Measurements from ENCODE around the gene ALKBH5. TPM values are rescaled to one million over a fixed set of nuclear protein-coding genes. Genes with fewer than 3 reads are reported as not detected.

The ALKBH5 gene
- polyA plus RNA-seq, 3 donors = 50.4 to 79.1 (median 78.9) TPM

DNA sequence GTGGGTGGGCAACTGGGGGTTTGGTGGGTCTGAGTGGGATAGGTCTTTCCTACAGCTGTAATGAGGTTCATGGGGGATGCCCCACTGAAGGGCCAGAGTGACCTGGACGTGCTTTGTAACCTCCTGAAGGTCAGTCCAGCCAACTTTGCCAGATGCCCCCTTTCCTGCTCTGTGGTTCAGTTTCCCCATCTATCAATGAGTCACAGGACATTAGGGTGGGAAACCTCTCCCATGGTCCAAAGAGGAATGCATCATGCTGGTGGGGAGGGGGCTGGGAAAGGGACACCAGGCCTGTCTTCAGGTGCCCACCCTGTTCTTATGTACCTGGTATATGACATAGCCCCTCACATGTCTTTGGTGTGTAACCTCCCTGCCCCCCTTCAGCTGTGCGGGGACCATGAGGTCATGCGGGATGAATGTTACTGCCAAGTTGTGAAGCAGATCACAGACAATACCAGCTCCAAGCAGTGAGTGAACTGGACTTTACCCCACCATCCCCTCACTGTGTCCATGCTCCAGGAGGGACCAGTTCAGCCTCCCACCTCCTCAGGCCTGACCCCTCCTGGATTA is 24.0 kb upstream of the ALKBH5 start:
- H3K4me1 ChIP-seq (ENCODE audit: control insufficient read depth in 1 of 2, insufficient read depth in 2 of 2, low read length in 2 of 2) = peaks cover 6 to 21% of the 10 kb centered on the region in 2 donors
- no peak overlapping the region for H3K4me3 ChIP-seq (replicated peaks in 1 of 3; ENCODE audit: low read depth in 2 of 3, low read length in 3 of 3)
- TF ChIP-seq, protein P1, sequence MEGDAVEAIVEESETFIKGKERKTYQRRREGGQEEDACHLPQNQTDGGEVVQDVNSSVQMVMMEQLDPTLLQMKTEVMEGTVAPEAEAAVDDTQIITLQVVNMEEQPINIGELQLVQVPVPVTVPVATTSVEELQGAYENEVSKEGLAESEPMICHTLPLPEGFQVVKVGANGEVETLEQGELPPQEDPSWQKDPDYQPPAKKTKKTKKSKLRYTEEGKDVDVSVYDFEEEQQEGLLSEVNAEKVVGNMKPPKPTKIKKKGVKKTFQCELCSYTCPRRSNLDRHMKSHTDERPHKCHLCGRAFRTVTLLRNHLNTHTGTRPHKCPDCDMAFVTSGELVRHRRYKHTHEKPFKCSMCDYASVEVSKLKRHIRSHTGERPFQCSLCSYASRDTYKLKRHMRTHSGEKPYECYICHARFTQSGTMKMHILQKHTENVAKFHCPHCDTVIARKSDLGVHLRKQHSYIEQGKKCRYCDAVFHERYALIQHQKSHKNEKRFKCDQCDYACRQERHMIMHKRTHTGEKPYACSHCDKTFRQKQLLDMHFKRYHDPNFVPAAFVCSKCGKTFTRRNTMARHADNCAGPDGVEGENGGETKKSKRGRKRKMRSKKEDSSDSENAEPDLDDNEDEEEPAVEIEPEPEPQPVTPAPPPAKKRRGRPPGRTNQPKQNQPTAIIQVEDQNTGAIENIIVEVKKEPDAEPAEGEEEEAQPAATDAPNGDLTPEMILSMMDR (IDR thresholded peaks at IDR 0.05) = no peak
- no peak overlapping the region for H3K4me2 ChIP-seq (replicated peaks; ENCODE audit: extremely low read depth, low read length, poor library complexity, severe bottlenecking)
- no peak overlapping the region for H3K27ac ChIP-seq (ENCODE audit: low read depth in 1 of 2, low read length in 2 of 2)
- H3K4me3 Mint-ChIP-seq = no peak overlapping the region
- H3K79me2 ChIP-seq (ENCODE audit: insufficient read depth, low read length) = no peaks in the 10 kb centered on the region
- intact Hi-C loops (cut with micrococcal nuclease) = no loop called here
- no peaks in the 10 kb centered on the region for H3K27me3 ChIP-seq (ENCODE audit: control insufficient read depth in 2 of 2, insufficient read depth in 2 of 2, low read length in 2 of 2)
- peaks cover 14% of the 10 kb centered on the region for H3K4me1 Mint-ChIP-seq
- H3K36me3 ChIP-seq (replicated peaks in 1 of 2; ENCODE audit: control insufficient read depth in 1 of 2, insufficient read depth in 2 of 2, low read length in 2 of 2) = no peaks in the 10 kb centered on the region
- no peaks in the 10 kb centered on the region for H4K20me1 ChIP-seq (ENCODE audit: insufficient read depth, low read length)
- DNase-seq = no peak
- H2AFZ ChIP-seq (ENCODE audit: insufficient read depth, low read depth, low read length, poor library complexity, severe bottlenecking) = peak overlapping the region; percentile 21
- 77% methylated on average over 2 of the region's 3 CpGs for WGBS (ENCODE audit: insufficient coverage)
- H3K27ac Mint-ChIP-seq = peak overlapping the region in 3 of 7 donors; percentile 9 to 68 (median 64)
- no peak overlapping the region for H3K9ac ChIP-seq (ENCODE audit: insufficient read depth, low read length, poor library complexity, severe bottlenecking)
- no peaks in the 10 kb centered on the region for H3K9me3 ChIP-seq (replicated peaks in 1 of 2; ENCODE audit: control insufficient read depth in 1 of 2, insufficient read depth in 1 of 2, low read length in 2 of 2)
- no peaks in the 10 kb centered on the region for H3K36me3 Mint-ChIP-seq
- peaks cover 0 to 6% (median 5%) of the 10 kb centered on the region in 3 donors for H3K27me3 Mint-ChIP-seq (ENCODE audit: low read depth in 3 of 3)
- no peaks in the 10 kb centered on the region for H3K9me3 Mint-ChIP-seq

DNA sequence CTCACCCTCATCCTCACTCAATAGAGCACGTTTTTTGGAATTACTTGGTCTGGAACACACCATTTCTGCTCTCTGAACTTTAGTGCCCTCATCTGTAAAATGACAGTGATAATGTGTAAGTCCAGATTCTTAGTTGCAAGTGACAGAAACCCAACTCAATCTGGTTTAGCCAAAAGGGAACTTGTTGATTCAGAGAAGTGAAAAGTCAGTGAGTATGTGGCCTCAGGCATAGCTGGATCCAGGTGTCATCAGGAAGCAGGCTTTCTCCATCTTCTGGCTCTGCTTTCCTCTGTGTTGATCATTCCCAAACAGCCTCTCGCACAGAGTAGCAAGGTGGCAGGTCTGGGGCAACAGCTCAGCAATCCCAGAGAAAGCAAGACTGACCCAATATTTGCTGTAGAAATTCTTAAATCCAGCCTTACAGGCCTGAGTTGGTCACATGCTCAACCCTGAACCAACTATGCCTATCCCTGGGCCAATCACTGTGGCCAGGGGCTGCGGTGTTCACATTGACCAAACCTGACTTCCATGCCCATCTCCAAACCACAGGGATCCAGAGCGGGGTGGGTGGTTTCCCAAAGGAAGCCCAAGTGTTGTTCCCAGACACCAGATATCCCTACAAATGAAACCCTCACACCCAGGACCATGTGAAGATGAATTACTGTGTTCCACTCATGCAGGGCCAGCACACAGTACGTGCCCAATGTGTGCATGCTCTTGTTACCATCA is 23.3 kb upstream of the ALKBH5 start:
- no peak overlapping the region for H3K4me3 ChIP-seq (replicated peaks in 1 of 3; ENCODE audit: low read depth in 2 of 3, low read length in 3 of 3)
- H3K79me2 ChIP-seq (ENCODE audit: insufficient read depth, low read length) = no peaks in the 10 kb centered on the region
- peak overlapping the region; percentile 21 for H2AFZ ChIP-seq (ENCODE audit: insufficient read depth, low read depth, low read length, poor library complexity, severe bottlenecking)
- no peak for DNase-seq
- Mint-ChIP-seq H3K27ac (peak overlapping the region in 2 of 7 donors; percentile 23 to 64), H3K9me3 (peaks cover 0 to 1% (median 0%) of the 10 kb centered on the region in 7 donors), H3K4me1 (peaks cover 14% of the 10 kb centered on the region), H3K4me3 (no peak overlapping the region), H3K27me3 (ENCODE audit: low read depth in 3 of 3) (peaks cover 0 to 6% (median 5%) of the 10 kb centered on the region in 3 donors), H3K36me3 (no peaks in the 10 kb centered on the region)
- no peaks in the 10 kb centered on the region for H3K27me3 ChIP-seq (ENCODE audit: control insufficient read depth in 2 of 2, insufficient read depth in 2 of 2, low read length in 2 of 2)
- no peak overlapping the region for H3K4me2 ChIP-seq (replicated peaks; ENCODE audit: extremely low read depth, low read length, poor library complexity, severe bottlenecking)
- 90% methylated on average over 3 of the region's 5 CpGs for WGBS (ENCODE audit: insufficient coverage)
- no peaks in the 10 kb centered on the region for H3K36me3 ChIP-seq (replicated peaks in 1 of 2; ENCODE audit: control insufficient read depth in 1 of 2, insufficient read depth in 2 of 2, low read length in 2 of 2)
- no peaks in the 10 kb centered on the region for H4K20me1 ChIP-seq (ENCODE audit: insufficient read depth, low read length)
- peaks cover 6 to 21% of the 10 kb centered on the region in 2 donors for H3K4me1 ChIP-seq (ENCODE audit: control insufficient read depth in 1 of 2, insufficient read depth in 2 of 2, low read length in 2 of 2)
- H3K9me3 ChIP-seq (replicated peaks in 1 of 2; ENCODE audit: control insufficient read depth in 1 of 2, insufficient read depth in 1 of 2, low read length in 2 of 2) = no peaks in the 10 kb centered on the region
- TF ChIP-seq, protein P1 (IDR thresholded peaks at IDR 0.05) = no peak
- no peak overlapping the region for H3K9ac ChIP-seq (ENCODE audit: insufficient read depth, low read length, poor library complexity, severe bottlenecking)
- H3K27ac ChIP-seq (ENCODE audit: low read depth in 1 of 2, low read length in 2 of 2) = no peak overlapping the region
- intact Hi-C loops (cut with micrococcal nuclease) = no loop called here

All from CD14-positive monocyte (primary cell).